H9 (cell line): Measurements from ENCODE around the gene RASGEF1C. TPM values are rescaled to one million over a fixed set of nuclear protein-coding genes. Genes with fewer than 3 reads are reported as not detected.

Experiments used
- DNase-seq: peaks from one replicate; pipeline ENCODE4 v3.0.0-alpha.2; 2017
- H2AFZ ChIP-seq: one replicate; pipeline ENCODE4 v1.6.1; 2013; ENCODE audit warnings: mild to moderate bottlenecking, low read length, control low read depth, moderate library complexity
- H2AK5ac ChIP-seq: 2 replicates; pipeline ENCODE4 v1.6.1; 2013; ENCODE audit warnings: low read length, control low read depth, mixed read lengths; ENCODE audit not compliant: insufficient read length
- H2BK120ac ChIP-seq: one replicate; pipeline ENCODE4 v1.6.1; 2013; ENCODE audit warnings: low read depth, mild to moderate bottlenecking, low read length, control low read depth, inconsistent platforms; ENCODE audit not compliant: poor library complexity, severe bottlenecking
- H2BK12ac ChIP-seq: 2 replicates; pipeline ENCODE4 v1.6.1; 2013; ENCODE audit warnings: low read length, control low read depth, mixed read lengths, low read depth; ENCODE audit not compliant: insufficient read length
- H2BK15ac ChIP-seq: 2 replicates; pipeline ENCODE4 v1.6.1; 2013; ENCODE audit warnings: low read depth, low read length, control low read depth
- H2BK20ac ChIP-seq: one replicate; pipeline ENCODE4 v1.6.1; 2013; ENCODE audit warnings: low read depth, mild to moderate bottlenecking, low read length, control low read depth, inconsistent platforms; ENCODE audit not compliant: poor library complexity, severe bottlenecking
- H2BK5ac ChIP-seq: 2 replicates; pipeline ENCODE4 v1.6.1; 2013; ENCODE audit warnings: low read length, control low read depth, mixed read lengths; ENCODE audit not compliant: insufficient read length
- H3K14ac ChIP-seq: 2 replicates; pipeline ENCODE4 v1.6.1; 2013; ENCODE audit warnings: low read length, control low read depth; ENCODE audit not compliant: insufficient read depth
- H3K18ac ChIP-seq: 2 replicates; pipeline ENCODE4 v1.6.1; 2013; ENCODE audit warnings: low read depth, mild to moderate bottlenecking, mixed read lengths, low read length, control low read depth; ENCODE audit not compliant: insufficient read length
- H3K23ac ChIP-seq: 2 replicates; pipeline ENCODE4 v1.6.1; 2013; ENCODE audit warnings: low read length, control low read depth, mixed read lengths, low read depth; ENCODE audit not compliant: insufficient read length
- H3K23me2 ChIP-seq: 2 replicates; pipeline ENCODE4 v1.6.1; 2013; ENCODE audit warnings: low read depth, mild to moderate bottlenecking, mixed read lengths, low read length, control low read depth; ENCODE audit not compliant: insufficient read length, poor library complexity, severe bottlenecking
- H3K27ac ChIP-seq: 2 replicates; pipeline ENCODE4 v1.5.1; 2013; ENCODE audit warnings: low read length, control low read depth, mixed read lengths, low read depth; ENCODE audit not compliant: insufficient read length
- H3K27me3 ChIP-seq: 2 replicates; pipeline ENCODE4 v1.6.1; 2013; ENCODE audit warnings: low read length, control low read depth, inconsistent platforms; ENCODE audit not compliant: insufficient read depth
- H3K4ac ChIP-seq: 2 replicates; pipeline ENCODE4 v1.6.1; 2013; ENCODE audit warnings: low read depth, mild to moderate bottlenecking, control low read depth, inconsistent platforms, low read length, moderate library complexity
- H3K4me1 ChIP-seq: 2 replicates; pipeline ENCODE4 v1.6.1; 2013; ENCODE audit warnings: low read length, control low read depth, inconsistent platforms; ENCODE audit not compliant: insufficient read depth
- H3K4me2 ChIP-seq: 2 replicates; pipeline ENCODE4 v1.6.1; 2013; ENCODE audit warnings: low read length, control low read depth, mixed read lengths; ENCODE audit not compliant: insufficient read length, insufficient read depth
- H3K56ac ChIP-seq: 2 replicates; pipeline ENCODE4 v1.6.1; 2013; ENCODE audit warnings: low read depth, mild to moderate bottlenecking, mixed read lengths, low read length, control low read depth; ENCODE audit not compliant: insufficient read length
- H3K79me1 ChIP-seq: 2 replicates; pipeline ENCODE4 v1.6.1; 2013; ENCODE audit warnings: low read depth, mild to moderate bottlenecking, moderate library complexity, low read length, control low read depth, inconsistent platforms; ENCODE audit not compliant: insufficient read depth, poor library complexity, severe bottlenecking
- H3K79me2 ChIP-seq: 2 replicates; pipeline ENCODE4 v1.6.1; 2013; ENCODE audit warnings: low read length, control low read depth, inconsistent platforms; ENCODE audit not compliant: insufficient read depth
- H3K9ac ChIP-seq: 2 replicates; pipeline ENCODE4 v1.6.1; 2013; ENCODE audit warnings: low read length, control low read depth, mixed read lengths; ENCODE audit not compliant: insufficient read length; ENCODE audit errors: extremely low read depth
- H3K9me3 ChIP-seq: one replicate; pipeline ENCODE4 v1.6.1; 2013; ENCODE audit warnings: low read depth, low read length, inconsistent platforms; ENCODE audit not compliant: control insufficient read depth
- H3T11ph ChIP-seq: one replicate; pipeline ENCODE4 v1.6.1; 2013; ENCODE audit warnings: mild to moderate bottlenecking, low read length, control low read depth, inconsistent platforms
- H4K20me1 ChIP-seq: one replicate; pipeline ENCODE4 v1.6.1; 2013; ENCODE audit not compliant: control insufficient read depth, insufficient read length, insufficient read depth
- H4K5ac ChIP-seq: 2 replicates; pipeline ENCODE4 v1.6.1; 2013; ENCODE audit warnings: low read depth, mild to moderate bottlenecking, mixed read lengths, low read length, control low read depth; ENCODE audit not compliant: insufficient read length
- H4K8ac ChIP-seq: replicated peaks from 2 replicates; pipeline ENCODE4 v1.6.1; 2013; ENCODE audit warnings: low read length, control low read depth, mixed read lengths, low read depth; ENCODE audit not compliant: insufficient read length
- H4K91ac ChIP-seq: 2 replicates; pipeline ENCODE4 v1.6.1; 2013; ENCODE audit warnings: low read depth, mild to moderate bottlenecking, moderate library complexity, mixed read lengths, low read length, control low read depth; ENCODE audit not compliant: insufficient read length
- H3K27ac Mint-ChIP-seq, 3 experiments: 2 replicates in 2 of 3; 3 replicates in 1 of 3; pipeline ENCODE4 v1.8.0; 2020 to 2021; ENCODE audit warnings: mixed read lengths in 3 of 3, mild to moderate bottlenecking in 1 of 3, moderate library complexity in 1 of 3
- H3K27me3 Mint-ChIP-seq: 2 replicates; pipeline ENCODE4 v1.8.0; 2021; ENCODE audit warnings: low read depth, mild to moderate bottlenecking, moderate library complexity, mixed read lengths
- H3K36me3 Mint-ChIP-seq, 3 experiments: 2 replicates in 2 of 3; 3 replicates in 1 of 3; pipeline ENCODE4 v1.8.0; 2020 to 2021; ENCODE audit warnings: low read depth in 3 of 3, mixed read lengths in 3 of 3; ENCODE audit not compliant: insufficient read depth in 1 of 3
- H3K4me1 Mint-ChIP-seq, 2 experiments: 2 replicates each; pipeline ENCODE4 v1.8.0; 2020; ENCODE audit warnings: mixed read lengths in 2 of 2
- H3K4me3 Mint-ChIP-seq, 2 experiments: 2 replicates in 1 of 2; 3 replicates in 1 of 2; pipeline ENCODE4 v1.8.0; 2020 to 2021; ENCODE audit warnings: mild to moderate bottlenecking in 2 of 2, mixed read lengths in 2 of 2, moderate library complexity in 1 of 2
- H3K9me3 Mint-ChIP-seq, 2 experiments: 2 replicates in 1 of 2; 3 replicates in 1 of 2; pipeline ENCODE4 v1.8.0; 2020; ENCODE audit warnings: mild to moderate bottlenecking in 2 of 2, mixed read lengths in 2 of 2, moderate library complexity in 1 of 2
- CTCF ChIP-seq: fragments of 200-600 bp; sonication (generic); conservative IDR thresholded peaks from 3 replicates; pipeline ENCODE4 v1.8.0; 2021; ENCODE audit warnings: antibody characterized with exemption, mild to moderate bottlenecking
- WGBS: extraction: QIAGEN DNeasy Blood & Tissue Kit; methylation state at CpG from one replicate; pipeline ENCODE4 v1.1.7; 2013; ENCODE audit warnings: missing lambda C conversion rate, low lambda C conversion rate, mixed read lengths; ENCODE audit not compliant: insufficient read length; ENCODE audit errors: extremely low coverage; 5-methylcytosine and 5-hydroxymethylcytosine counted together
- total RNA-seq: library from RNA; stranded (reverse); gene quantifications from 2 replicates; pipeline ENCODE4 v1.2.1, GENCODE V29; 2021

Gene RASGEF1C
- total RNA-seq, 1 experiment from 2014 or later, result 0.83 TPM

DNA sequence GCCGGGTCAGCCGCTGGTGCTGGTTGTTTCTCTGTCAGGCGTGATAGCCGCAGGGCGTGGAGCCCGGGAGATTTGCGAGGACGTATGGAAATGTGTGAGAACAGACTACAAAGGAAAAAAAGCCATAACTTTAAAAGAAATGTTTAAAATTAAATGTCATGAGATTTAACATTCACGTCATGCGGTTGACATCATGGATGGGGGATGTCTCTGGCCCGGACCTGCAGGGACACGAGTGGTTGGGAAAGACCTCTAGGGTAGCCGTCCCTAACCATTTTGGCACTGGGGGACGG, 136.8 kb downstream of the RASGEF1C start:
- Histone ChIP-seq H3K4me2 (no peak overlapping the region), H2BK15ac (no peak overlapping the region), H3K9me3 (peaks cover 5% of the 10 kb centered on the region), H3K4me1 (peaks cover 8% of the 10 kb centered on the region; the same call in 1 of the 2 replicates), H3K9ac (no peak overlapping the region), H2AK5ac (no peak overlapping the region), H3T11ph (no peak overlapping the region), H3K56ac (no peak overlapping the region), H4K8ac (no peak overlapping the region), H2BK20ac (no peak overlapping the region), H2BK12ac (no peak overlapping the region), H4K20me1 (no peaks in the 10 kb centered on the region), H3K4ac (no peak overlapping the region), H3K79me2 (peaks cover 20% of the 10 kb centered on the region; the same call in 1 of the 2 replicates), H3K23me2 (peaks cover 17% of the 10 kb centered on the region), H4K91ac (no peak overlapping the region), H2BK5ac (no peak overlapping the region), H2BK120ac (no peak overlapping the region), H3K18ac (no peak overlapping the region), H3K27me3 (peaks cover 3% of the 10 kb centered on the region; the same call in 1 of the 2 replicates), H3K27ac (no peak overlapping the region), H4K5ac (no peak overlapping the region), H3K23ac (no peak overlapping the region), H3K79me1 (no peaks in the 10 kb centered on the region), H2AFZ (no peak overlapping the region), H3K14ac (no peak overlapping the region)
- Mint-ChIP-seq H3K36me3 (peaks cover 8 to 17% (median 10%) of the 10 kb centered on the region in 3 experiments), H3K4me3 (peak overlapping the region; percentile 61 to 73), H3K9me3 (peaks cover 15 to 18% of the 10 kb centered on the region in 2 experiments), H3K4me1 (peaks cover 35 to 39% of the 10 kb centered on the region in 2 experiments), H3K27me3 (peaks cover 26% of the 10 kb centered on the region), H3K27ac (no peak overlapping the region)
- no peak for DNase-seq
- no CpG with 5 or more reads among the region's 14 CpGs for WGBS
- TF ChIP-seq CTCF, result no peak
